Fibroblast of gingiva (primary cell): Measurements from ENCODE around the gene RFXANK.
A peak's percentile ranks its signal among the peaks of the same experiment; 100 is the strongest.
"Not testable (repeated sequence)": the region's sequence is repeated elsewhere in the genome, so short reads cannot be mapped to it uniquely, and the experiment has no call there.

Source experiments
- DNase-seq: peaks from one replicate; pipeline ENCODE4 v3.0.0-alpha.2; 2011; ENCODE audit warnings: low read depth

The RFXANK gene

DNA sequence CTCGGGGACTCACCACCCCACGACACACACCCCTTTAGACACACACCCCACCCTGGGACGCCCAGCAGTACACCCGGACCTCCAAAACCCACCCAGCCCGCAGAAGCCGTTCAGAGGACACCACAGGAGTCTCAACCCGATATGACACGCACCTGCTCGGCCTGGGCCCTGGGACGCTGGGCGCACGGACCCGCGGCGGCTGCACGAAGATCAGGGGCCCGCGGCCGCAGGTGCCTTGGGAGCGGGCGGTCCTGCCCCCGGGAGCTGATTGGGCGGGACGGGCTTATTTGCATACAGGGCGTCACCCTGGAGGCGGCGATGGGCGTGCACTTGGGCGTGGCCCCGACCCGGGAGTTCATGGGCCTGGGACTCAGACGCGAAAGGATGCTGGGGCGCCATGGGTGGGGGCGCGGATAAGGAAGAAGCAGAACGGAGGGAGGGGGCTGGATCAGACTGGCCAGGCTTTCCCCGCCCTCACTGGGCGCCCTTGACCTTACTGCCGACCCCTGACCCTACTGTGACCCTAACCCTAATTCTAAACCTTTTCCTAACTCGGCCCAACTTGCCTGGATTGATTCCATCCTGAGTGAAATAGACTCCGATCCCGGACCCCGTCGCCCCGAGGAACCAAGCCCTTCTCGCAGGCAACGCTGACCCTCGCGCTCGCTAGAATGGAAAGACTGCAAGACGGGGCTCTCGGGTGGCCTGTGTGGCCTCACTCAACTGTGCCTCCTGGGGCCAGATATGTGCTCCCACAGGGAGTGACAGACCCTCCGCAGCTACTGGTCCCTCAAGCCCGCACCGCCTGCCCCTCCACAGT lies 21.8 kb upstream of the RFXANK start, which contains the start of gene MEF2B:
TSS of gene MEF2B (minus strand) at position 211 of the 820 bp plus-strand sequence. CDS start 19,528 bp downstream, outside the sequence.
- DNase-seq = peak; percentile 40

DNA sequence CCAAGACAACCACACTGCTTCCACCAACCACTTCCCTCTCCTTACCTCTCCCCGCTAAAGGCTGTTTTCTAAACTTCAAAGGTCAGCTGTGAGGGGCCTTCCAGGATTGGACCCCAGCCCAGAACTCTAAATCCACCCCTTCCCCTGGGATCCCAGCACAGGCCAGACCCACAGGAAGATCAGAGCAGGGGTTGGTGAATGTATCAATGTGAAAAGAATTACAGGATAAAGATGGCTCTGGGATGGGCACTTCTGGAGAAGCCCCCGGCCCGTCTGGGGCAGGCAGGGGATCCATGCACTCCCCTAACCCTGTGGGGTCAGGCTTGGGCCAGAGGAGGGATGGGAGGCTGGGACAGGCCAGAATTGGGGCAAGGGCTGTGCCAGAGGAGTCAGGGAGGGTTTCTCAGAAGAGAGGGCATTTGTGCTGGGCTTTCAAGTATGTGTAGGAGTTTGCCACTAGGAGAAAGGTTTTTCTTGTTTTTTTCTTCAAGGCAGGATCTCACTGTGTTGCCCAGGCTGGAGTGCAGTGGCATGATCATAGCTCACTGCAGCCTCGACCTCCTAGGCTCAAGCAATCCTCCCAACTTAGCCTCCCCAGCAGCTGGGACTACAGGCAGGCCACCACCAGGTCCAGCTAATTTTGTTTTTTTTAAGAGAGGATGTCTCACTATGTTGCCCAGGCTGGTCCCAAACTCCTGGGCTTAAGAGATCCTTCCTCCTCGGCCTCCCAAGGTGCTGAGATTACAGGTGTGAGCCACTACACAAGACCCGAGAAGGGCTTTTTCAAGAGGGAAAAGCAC lies 21.0 kb upstream of the RFXANK start:
- no peak for DNase-seq

DNA sequence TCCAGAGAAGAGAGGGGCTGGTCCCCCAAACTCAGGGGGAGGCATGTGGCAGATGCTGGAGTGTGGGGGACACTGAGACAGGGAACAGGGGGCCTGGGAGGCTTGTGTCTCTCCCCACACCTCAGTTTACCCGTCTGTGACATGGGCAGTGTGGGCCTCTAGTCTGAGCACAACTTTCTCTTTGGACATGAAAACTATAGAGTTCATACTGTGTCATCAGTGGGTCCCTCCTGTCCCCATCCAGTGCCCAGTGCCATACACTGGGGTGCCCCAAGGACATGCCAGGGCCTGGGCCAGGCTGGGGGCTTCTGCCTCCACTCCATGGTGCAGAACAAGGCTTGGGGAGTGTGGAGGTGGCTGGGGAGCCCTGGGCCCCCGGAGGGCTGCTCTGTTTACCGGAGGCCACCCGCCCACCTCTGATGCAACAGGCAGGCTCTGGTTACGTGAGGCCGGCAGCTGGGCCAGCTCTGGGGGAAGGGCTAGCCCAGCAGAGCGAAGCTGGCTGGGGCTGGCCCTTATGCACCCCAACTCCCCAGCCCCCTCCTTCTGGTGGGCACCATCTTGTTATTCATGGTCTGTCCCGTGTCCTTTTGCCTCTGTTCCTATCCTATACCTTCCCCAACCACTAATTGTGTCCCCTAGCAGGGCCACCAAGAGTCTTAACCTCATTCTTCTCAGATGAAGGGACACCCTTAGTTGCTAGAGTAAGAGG lies 20.1 kb upstream of the RFXANK start:
- peak; percentile 61 for DNase-seq

DNA sequence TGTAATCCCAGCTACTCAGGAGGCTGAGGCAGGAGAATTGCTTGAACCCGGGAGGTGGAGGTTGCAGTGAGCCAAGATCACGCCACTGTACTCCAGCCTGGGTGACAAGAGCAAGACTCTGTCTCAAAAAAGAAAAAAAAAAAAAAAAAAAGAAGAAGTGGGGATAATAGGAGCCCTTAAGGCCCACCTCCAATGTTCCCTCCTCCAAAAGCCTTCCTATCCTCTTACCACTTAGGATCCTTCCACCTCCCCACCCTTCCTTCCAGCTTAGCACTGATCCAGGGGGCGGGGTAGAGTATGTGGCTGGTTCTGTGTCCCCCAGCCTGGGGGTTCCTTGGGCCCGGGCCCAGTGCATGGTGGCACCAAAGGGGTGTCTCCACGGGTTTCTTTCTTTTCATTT lies 18.8 kb upstream of the RFXANK start:
- DNase-seq = not testable (repeated sequence)

DNA sequence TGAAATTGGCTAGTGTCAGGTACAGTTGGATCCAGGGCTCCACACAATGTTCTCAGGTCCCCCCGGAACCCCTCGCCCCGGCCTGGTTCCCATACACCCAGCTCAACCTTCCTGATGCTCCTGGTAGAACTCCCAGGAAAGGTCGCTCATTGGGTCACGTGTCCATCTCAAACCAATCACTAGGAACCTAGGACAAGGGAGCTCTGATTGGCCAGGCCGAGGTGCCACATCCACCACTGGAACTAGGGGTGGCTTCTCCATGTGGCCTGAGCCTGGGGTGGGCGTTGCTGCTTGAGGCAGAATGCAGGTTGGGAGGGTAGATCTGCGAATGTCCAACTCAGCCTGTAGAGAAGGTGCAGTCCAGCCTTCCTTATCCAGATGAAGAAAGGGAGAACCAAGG lies 15.1 kb upstream of the RFXANK start:
- no peak for DNase-seq

DNA sequence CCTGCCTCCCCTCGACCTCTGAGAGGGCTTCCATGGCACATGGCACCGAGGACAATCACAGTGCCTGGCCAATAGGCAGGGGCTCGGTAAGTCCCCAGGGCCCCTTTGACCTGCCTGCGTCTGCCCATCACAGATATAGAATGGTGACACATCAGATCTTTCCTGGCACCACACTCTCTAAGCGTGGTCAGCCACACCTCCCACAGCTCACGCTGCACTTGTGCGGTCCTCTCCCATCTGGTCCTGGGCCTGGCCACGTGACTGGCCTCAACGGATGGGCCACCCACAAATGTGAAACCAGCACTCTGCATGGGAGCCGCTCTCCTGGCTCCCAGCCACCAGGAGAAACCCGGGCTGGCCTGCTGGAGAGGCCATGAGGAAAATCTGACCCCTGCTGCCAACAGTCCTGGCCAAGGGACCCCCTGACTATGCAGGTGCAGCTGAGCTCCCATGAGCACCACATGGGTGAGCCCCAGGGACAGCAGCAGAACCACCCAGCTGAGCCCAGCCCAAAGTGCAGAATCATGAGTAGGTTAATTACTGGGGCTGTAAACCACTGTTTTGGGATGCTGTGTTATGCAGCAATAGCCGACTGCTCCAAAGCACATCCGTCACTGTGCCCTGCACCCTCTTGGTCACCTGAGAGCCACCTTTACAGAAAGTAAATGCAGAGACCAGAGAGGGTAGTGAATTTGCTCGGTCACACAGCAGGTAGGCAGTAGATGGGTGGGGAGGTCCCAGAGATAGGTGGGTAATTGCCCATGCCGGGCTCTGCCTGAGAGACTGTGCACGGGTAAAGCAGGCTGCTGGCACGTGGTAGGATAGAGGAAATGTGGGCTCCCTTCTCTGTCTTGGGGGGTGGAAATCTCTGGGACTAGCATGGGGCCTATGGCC lies 12.3 kb upstream of the RFXANK start:
- DNase-seq = no peak

DNA sequence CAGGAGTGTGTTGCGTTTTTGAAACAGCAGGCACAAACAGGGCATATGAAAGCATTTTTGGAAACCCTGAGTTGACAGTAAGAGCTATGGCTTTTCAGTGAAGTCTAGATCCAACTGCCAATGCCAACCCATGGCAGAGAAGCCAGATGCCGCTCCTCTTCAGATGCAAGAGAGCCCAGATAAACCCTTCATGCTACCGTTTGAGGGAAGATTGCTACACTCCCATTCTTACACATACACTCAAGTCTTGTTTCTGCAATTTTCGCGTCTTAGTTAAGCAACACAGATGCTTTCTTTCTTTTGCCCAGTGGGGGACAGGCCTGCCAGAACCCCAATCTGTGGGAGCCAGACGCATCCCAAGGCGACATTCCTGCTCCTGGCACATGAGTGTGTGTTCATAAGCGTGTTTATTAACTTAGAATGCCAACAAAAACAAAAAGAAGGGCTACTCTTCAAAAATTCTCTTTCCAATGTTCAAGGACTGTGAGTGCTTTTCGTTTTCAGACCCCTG lies 10.5 kb upstream of the RFXANK start:
- no peak for DNase-seq

DNA sequence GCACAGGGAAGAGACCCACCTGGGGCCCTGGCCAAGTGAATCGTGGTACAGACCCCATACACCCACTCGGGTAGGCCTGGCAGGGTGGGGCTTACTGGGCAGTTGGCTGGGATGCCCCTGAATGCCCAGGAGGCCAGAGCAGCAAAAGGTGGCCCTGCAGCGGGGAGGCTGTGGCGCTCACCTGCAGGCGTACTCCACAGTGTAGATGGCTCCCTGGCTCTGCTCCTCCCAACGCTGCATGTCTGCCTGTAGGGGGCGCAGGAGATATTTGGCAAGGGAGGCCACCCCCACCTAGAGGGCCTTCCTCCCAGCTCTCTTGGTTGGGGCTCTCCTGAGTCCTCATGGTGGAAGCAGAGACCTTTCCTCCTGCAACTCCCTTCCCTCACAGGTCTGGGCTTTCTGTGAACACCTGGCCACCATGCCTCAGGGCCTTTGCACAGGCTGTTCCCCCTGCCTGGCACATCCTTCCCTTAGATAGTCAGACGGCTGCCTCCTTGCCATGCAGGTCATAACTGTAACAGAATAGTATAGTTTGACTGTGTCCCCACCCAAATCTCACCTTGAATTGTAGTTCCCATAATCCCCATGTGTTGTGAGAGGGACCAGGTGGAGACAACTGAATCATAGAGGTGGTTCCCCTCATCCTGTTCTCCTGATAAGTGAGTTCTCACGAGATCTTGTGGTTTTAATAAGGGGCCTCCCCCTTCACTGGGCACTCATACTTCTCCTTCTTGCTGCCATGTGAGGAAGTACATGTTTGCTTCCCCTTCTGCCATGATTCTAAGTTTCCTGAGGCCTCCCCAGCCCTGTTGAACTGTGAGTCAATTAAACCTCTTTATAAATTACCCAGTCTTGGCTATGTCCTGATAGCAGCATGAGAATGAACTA lies 6.0 kb upstream of the RFXANK start:
- DNase-seq = no peak

DNA sequence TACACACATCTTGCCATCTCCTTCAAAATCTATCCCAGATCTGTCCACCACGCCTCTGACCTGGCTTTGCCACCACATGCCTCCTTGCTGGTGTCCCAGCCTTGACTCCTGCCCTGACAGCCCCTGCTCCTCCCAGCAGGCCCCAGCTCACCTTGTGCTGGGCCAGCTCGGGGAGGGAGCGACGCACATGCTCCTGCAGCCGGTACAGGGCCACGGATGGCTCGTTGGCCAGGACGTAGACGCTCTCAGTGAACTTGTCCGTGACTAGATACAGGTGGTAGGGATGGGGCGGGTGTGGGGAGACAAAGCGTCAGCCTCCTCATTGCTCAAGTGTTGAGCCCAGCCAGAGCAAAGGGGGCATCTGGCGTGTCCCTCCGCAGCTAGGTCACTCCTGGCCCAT lies 5.3 kb upstream of the RFXANK start:
- no peak for DNase-seq

DNA sequence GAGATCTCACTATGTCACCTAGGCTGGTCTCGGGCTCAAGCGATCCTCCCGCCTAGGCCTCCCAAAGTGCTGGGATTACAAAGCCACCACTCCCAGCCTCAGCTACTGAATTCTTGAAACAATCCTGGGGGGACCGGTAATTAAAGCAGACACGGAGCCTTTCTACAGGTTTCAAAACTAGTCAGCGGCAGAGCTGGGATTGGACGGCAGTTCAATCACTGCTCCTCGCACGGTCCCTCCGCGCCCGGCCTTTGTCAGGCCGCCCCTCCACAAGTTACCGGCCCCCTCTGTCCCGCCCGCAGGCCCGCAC lies 335 bp upstream of the RFXANK start:
- no peak for DNase-seq

DNA sequence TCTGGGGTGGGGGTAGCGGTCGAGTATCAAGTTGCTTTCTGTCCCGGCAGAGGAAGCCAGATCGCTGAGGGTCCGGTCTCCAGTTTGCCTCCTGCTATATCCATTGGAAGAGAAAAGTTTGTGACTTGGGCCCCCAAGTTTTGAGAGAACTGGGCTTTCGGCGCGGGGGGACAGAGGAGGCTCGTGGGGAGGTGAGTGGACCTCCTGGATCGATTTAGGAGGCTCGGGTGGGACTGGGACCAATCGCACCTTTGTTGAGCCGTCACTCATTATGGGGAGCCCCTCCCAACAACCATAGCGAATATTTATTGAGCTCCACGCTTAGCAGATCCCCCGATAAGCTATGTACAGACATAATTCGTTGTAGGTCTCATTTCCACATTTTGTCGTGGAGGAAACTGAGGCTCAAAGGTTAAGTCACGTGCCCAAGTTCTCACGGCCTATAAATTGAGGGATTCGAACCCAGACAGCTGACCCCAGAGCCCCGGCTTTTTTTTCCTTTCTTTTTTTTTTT lies 909 bp downstream of the RFXANK start:
- no peak for DNase-seq

DNA sequence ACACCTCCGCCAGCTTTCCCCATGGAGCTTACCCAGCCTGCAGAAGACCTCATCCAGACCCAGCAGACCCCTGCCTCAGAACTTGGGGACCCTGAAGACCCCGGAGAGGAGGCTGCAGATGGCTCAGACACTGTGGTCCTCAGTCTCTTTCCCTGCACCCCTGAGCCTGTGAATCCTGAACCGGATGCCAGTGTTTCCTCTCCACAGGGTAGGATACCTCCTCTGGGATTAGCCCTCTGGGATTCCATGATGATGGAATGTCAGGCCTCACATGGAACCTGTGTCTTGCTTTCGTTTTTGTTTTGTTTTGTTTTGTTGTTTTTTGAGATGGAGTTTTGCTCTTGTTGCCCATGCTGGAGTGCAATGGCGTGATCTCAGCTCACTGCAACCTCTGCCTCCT lies 1.9 kb downstream of the RFXANK start:
- DNase-seq = no peak

DNA sequence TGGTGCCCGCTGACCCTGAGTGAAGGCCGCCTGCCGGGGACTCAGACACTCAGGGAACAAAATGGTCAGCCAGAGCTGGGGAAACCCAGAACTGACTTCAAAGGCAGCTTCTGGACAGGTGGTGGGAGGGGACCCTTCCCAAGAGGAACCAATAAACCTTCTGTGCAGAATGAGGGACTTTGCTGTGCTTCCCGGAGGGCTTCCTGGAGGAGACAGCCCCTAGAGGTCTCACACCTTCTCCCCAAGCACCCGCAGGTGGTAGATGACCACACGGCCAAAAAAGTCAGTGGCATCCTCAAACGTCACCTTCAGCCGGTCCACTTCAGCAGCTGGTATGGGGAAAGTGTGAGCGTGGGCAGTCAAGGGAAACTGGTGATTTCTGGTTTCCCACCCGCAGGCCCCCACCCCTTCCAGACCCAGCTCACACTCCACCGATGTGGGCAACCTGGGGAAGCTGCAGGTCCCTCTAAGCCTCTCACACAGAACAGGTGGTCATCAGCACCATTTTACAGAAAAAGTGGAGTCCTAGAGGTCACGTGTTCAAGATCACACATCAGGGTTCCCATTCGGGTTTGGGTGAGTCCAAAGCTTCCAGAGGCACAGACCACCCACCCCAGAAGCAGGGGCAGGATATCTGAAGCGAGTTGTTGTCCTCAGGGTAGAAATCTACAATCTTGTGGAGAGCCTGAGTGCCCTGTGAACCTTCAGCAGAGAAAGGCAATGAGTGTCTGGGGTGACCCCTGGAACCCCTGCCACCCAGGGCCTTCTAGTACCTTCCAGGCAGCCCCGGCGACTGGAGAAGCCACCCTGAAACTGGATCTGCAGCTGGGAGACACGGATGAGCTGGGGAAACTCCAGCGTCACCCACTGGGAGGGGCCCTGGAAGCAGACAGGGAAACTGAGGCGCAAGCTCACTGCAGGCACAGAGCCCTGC lies 9.9 kb downstream of the RFXANK start:
- no peak for DNase-seq

DNA sequence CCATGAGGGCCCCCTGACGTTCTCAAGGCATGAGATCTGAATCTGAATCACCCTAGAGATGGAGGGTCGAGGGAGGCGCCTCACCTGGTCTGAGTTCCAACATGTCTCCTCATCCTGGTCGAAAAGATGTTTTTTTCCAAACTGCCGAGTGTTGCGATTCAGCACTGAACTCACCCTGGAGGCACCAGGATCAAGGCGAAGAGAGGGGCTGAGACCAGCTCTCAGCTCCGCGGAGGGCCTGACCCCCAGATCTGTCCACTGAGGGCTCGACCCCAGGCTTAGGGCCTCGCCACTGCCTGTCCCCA lies 10.6 kb downstream of the RFXANK start:
- DNase-seq = no peak

DNA sequence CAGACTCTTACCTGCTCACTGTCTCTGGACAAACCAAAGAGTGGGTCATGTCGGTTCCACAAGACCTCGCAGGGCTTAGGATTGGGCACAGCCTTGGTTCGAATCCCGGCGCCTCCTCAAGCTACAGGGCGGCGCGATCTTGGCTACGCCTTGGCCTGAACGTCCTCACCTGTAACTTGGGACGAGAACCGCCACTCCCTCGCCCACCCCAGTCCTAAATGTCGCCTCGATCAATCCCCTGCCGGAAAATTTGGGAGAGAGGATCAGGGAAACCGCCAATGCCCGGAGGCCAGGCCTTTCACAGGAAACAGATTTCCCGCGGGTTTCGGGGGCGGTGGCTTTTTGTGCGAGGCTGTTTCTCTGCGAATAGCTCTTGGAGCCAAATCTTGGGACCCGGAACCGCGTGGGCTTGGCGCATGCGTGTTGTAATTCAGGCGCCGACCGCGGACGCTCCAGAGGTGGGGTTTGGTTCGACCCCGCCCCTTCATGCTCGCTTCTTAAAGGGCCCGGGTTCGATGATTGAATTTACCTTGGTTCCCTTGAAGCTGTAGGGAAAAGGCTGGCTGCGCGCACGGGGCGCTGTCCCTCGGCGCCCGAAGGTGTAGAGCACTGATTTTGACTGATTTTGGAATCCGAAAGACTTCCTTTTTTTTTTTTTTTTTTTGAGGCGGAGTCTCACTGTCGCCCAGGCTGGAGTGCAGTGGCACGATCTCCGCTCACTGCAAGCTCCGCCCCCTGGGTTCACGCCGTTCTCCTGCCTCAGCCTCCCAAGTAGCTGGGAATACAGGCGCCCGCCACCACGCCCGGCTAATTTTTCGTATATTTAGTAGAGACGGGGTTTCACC lies 11.2 kb downstream of the RFXANK start, which contains the start of gene NR2C2AP:
TSS of gene NR2C2AP (minus strand) at position 403 of the 845 bp plus-strand sequence. CDS start at position 49, 354 bp downstream.
- peak; percentile 85 for DNase-seq

DNA sequence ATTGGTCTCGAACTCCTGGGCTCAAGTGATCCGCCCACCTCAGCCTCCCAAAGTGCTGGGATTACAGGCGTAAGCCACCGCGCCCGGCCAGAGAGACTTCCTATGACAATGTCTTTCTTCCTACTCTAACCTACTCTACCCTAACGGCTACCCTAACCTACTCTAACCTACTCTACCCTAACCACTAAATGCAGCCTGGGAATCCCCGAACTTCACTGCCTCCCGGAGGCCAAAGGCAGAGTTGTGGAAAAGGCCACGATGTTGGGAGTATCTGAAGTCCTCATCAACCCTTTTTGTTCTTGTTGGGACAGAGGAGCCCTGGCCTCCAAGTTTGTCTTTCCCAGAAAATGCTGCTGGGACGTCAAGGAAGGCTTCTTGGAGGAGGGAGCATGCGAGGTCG lies 12.1 kb downstream of the RFXANK start:
- DNase-seq = no peak

DNA sequence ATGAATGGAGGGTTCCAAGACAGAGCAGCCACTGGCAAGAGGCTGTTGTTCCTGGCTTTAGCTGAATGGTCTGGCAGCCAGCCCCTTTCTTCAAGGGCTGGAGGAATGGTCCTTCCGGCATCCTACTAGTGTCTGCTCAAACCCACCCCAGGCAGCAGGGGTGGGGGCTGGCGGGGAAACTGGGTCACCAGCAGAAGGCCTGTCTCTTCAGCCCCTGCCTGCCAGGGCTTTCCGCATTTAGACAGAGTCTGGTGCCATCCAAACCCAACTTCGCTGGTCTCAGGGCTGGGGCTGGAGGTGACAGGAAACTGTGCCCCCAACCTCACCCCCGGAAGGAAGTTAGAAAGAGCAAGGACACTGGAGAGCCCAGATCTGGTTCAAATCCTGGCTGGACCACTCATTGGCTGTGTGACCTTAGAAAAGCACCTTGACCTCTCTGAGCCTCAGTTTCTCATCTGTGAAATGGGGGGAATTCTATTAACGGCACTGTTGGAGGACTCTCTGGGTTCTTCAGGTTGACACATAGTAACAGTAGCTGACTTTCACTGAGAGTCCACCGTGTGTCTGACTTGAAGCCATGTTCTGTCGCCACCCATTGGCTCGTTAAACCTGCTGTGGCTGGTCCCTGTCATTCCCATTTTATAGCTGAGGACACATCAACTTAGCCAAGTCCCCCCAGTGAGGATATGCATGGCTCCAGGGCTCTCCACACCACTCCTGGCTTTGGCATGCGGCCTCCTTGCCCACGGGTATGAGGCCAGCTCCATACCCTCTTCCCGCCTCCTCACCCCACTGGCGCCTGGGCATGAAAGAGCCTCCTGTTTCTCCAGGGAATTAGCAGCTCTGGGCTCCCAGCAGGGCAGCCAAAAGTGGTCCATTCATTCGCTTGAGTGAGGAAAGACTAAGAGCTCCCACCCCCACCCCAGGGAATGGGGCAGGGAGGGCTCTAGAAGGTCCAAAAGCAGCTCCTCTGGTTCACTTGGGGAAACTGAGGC lies 13.7 kb downstream of the RFXANK start:
- DNase-seq = no peak
